ENCODE results near the gene HUWE1.

The HUWE1 gene

DNA sequence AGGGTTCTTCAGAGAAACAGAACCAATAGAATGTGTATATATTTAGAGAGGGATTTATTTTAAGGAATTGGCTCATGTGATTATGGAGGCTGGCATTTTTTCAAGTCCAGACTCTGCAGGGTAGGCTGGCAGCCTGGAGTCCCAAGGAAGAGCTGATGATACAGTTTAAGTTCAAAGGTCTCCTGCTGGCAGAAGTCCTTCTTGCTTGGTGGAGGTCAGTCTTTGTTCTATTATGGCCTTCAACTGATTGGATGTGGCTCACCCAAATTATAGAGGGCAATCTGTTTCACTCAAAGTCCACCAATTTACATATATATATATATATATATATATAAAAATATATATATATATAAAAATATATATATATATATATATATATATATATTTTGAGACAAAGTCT is 200.2 kb downstream of the HUWE1 start:
- Histone ChIP-seq H3K9me3 (ENCODE audit: control insufficient read depth in 1 of 2, low read length in 2 of 2) (no peaks in the 10 kb centered on the region), H3K4me3 (ENCODE audit: low read depth in 1 of 2, low read length in 2 of 2) (no peak overlapping the region), H3K4me1 (ENCODE audit: control insufficient read depth in 1 of 2, insufficient read depth in 2 of 2, low read length in 2 of 2) (no peaks in the 10 kb centered on the region), H3K27ac (ENCODE audit: low read length) (no peak overlapping the region), H3K27me3 (ENCODE audit: low read depth, low read length) (no peaks in the 10 kb centered on the region), H3K36me3 (ENCODE audit: control insufficient read depth in 1 of 2, insufficient read depth in 2 of 2, low read length in 2 of 2) (no peaks in the 10 kb centered on the region)

DNA sequence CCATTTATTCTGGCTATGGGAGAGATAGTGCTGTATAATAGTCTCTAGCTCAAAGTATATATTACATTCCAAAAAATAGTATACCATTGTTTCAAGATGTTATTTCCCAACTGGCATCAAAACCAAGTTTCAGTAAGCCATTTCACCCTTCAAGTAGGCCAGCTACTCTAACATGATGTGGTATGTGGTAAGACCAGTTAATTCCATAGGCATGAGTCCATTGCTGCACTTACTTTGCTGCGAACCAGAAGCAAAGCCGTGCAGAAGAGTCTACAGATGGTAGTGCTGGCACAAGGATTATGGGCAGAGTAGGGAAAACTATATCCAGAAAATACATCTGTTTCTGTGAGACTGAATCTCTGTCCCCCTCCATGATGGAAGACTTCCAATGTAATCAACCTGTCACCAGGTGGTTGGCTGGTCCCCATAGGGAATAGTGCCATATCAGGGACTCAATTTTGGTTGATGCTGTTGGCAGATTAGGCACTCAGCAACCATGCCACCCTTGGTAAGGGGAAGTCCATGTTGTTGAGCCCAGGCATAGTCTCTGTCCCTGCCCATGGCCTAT is 202.6 kb downstream of the HUWE1 start:
- Histone ChIP-seq H3K9me3 (ENCODE audit: control insufficient read depth in 1 of 2, low read length in 2 of 2) (no peaks in the 10 kb centered on the region), H3K4me3 (ENCODE audit: low read depth in 1 of 2, low read length in 2 of 2) (no peak overlapping the region), H3K36me3 (ENCODE audit: control insufficient read depth in 1 of 2, insufficient read depth in 2 of 2, low read length in 2 of 2) (no peaks in the 10 kb centered on the region), H3K27ac (ENCODE audit: low read length) (no peak overlapping the region), H3K27me3 (ENCODE audit: low read depth, low read length) (no peaks in the 10 kb centered on the region), H3K4me1 (ENCODE audit: control insufficient read depth in 1 of 2, insufficient read depth in 2 of 2, low read length in 2 of 2) (no peaks in the 10 kb centered on the region)

DNA sequence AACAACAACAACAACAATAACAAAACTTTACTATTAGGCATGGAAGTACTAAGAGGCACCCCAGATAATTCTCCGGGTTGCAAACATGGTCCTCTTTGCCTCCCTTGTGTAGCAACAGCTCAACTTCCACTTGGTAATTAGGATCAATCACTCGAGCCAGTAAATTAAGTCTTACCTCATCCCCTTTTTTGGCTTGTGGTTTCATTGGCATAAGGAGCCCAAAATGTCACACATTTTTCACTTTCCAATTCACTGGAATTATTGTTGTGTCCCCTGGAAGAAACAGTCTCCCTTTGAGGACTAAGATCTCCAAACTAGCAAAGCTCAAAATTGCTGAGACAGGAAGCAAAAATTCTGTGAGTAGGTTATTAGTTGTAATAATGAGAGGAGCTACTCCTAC is 203.1 kb downstream of the HUWE1 start:
- no peak overlapping the region for H3K27ac ChIP-seq (ENCODE audit: low read length)
- H3K36me3 ChIP-seq (ENCODE audit: control insufficient read depth in 1 of 2, insufficient read depth in 2 of 2, low read length in 2 of 2), result no peaks in the 10 kb centered on the region

More for the DNA sequence above, 203.1 kb downstream of the HUWE1 start:
- no peak overlapping the region for H3K4me3 ChIP-seq (ENCODE audit: low read depth in 1 of 2, low read length in 2 of 2)
- no peaks in the 10 kb centered on the region for H3K27me3 ChIP-seq (ENCODE audit: low read depth, low read length)
- H3K4me1 ChIP-seq (ENCODE audit: control insufficient read depth in 1 of 2, insufficient read depth in 2 of 2, low read length in 2 of 2), result no peaks in the 10 kb centered on the region
- H3K9me3 ChIP-seq (ENCODE audit: control insufficient read depth in 1 of 2, low read length in 2 of 2), result no peaks in the 10 kb centered on the region
